K562 (cell line): ENCODE measurements around the gene CACNG7. TPM values are rescaled to one million over a fixed set of nuclear protein-coding genes. Genes with fewer than 3 reads are reported as not detected.
A peak's percentile ranks its signal among the peaks of the same experiment; 100 is the strongest.

Experiments
- ADNP ChIP-seq: fragments of 200-800 bp; sonication (Bioruptor generic); IDR thresholded peaks from 2 replicates; pipeline ENCODE4 v1.6.1; 2016; ENCODE audit warnings: missing genetic modification characterization, missing compliant biosample characterization
- ATF1 ChIP-seq, 2 experiments: fragments of 450-650 bp in 1 of 2; IDR thresholded peaks; 2 replicates each; pipeline ENCODE4 v1.6.1; 2016; ENCODE audit warnings: missing compliant biosample characterization in 1 of 2, missing genetic modification characterization in 1 of 2
- CCNT2 ChIP-seq: IDR thresholded peaks from 2 replicates; pipeline ENCODE4 v1.6.1; 2011; ENCODE audit warnings: borderline replicate concordance, low read depth, mild to moderate bottlenecking, moderate library complexity, mixed read lengths, low read length; ENCODE audit not compliant: insufficient read length; ENCODE audit errors: extremely low read depth
- E2F1 ChIP-seq: sonication (generic); formaldehyde crosslinking; IDR thresholded peaks from 2 replicates; pipeline ENCODE4 v1.8.1; 2023; ENCODE audit warnings: mild to moderate bottlenecking, missing genetic modification reagents, moderate library complexity
- FIP1L1 ChIP-seq: fragments of 200-400 bp; formaldehyde crosslinking; IDR thresholded peaks from 2 replicates; pipeline ENCODE4 v1.6.1; 2018; ENCODE audit warnings: mild to moderate bottlenecking, low read depth, low read length; ENCODE audit not compliant: poor library complexity, severe bottlenecking
- NFXL1 ChIP-seq: fragments of 450-650 bp; formaldehyde crosslinking; IDR thresholded peaks from 2 replicates; pipeline ENCODE4 v1.4.0; 2021; ENCODE audit warnings: mild to moderate bottlenecking
- NRF1 ChIP-seq, 2 experiments: fragments of 450-650 bp; IDR thresholded peaks in 1 of 2; conservative IDR thresholded peaks in 1 of 2; 2 replicates each; pipeline ENCODE4 v1.6.1; 2014; ENCODE audit warnings: mild to moderate bottlenecking in 2 of 2
- POU5F1 ChIP-seq: fragments of 150-350 bp; IDR thresholded peaks from 2 replicates; pipeline ENCODE4 v1.6.1; 2014; ENCODE audit warnings: borderline replicate concordance, low read length, low read depth, mild to moderate bottlenecking; ENCODE audit not compliant: partially characterized antibody
- RBM22 ChIP-seq: fragments of 200-400 bp; formaldehyde crosslinking; IDR thresholded peaks from 2 replicates; pipeline ENCODE4 v1.6.1; 2018; ENCODE audit warnings: low read length, low read depth; ENCODE audit not compliant: poor library complexity, severe bottlenecking
- SP1 ChIP-seq: sonication (generic); formaldehyde crosslinking; IDR thresholded peaks from 2 replicates; pipeline ENCODE4 v1.8.1; 2022; ENCODE audit warnings: mild to moderate bottlenecking, missing genetic modification reagents
- TAF15 ChIP-seq: fragments of 200-400 bp; formaldehyde crosslinking; IDR thresholded peaks from 2 replicates; pipeline ENCODE4 v1.6.1; 2017; ENCODE audit warnings: mild to moderate bottlenecking, low read depth, low read length, moderate library complexity
- TOE1 ChIP-seq, 2 experiments: fragments of 450-650 bp in 1 of 2; sonication (generic) in 1 of 2; formaldehyde crosslinking in 1 of 2; IDR thresholded peaks; 2 replicates each; pipeline versions ENCODE4 v1.7.1 to v1.8.0; 2016 to 2022; ENCODE audit warnings: borderline replicate concordance in 2 of 2, mild to moderate bottlenecking in 2 of 2, antibody characterized with exemption in 1 of 2, inconsistent platforms in 1 of 2, low read depth in 1 of 2, missing genetic modification reagents in 1 of 2, moderate library complexity in 1 of 2
- XRCC5 ChIP-seq: fragments of 200-400 bp; formaldehyde crosslinking; IDR thresholded peaks from 2 replicates; pipeline ENCODE4 v1.6.1; 2017; ENCODE audit warnings: low read depth, mild to moderate bottlenecking, low read length
- ZNF232 ChIP-seq: sonication (generic); formaldehyde crosslinking; IDR thresholded peaks from 2 replicates; pipeline ENCODE4 v1.8.0; 2022; ENCODE audit warnings: mild to moderate bottlenecking, missing genetic modification reagents
- ZNF253 ChIP-seq: fragments of 250-450 bp; sonication (Bioruptor Pico); conservative IDR thresholded peaks from 2 replicates; pipeline ENCODE4 v1.6.1; 2021; ENCODE audit warnings: mild to moderate bottlenecking
- ZNF778 ChIP-seq: fragments of 450-650 bp; formaldehyde crosslinking; IDR thresholded peaks from 2 replicates; pipeline ENCODE4 v1.4.0; 2020; ENCODE audit warnings: mild to moderate bottlenecking, moderate library complexity
- polyA plus RNA-seq, 8 experiments: library from polyadenylated mRNA; depleted of rRNA in 4 of 8; stranded (reverse) in 5 of 8; unstranded in 3 of 8; fragments of >200 nt; fragmentation: Nextera tagmentation in 2 of 8; fragmentation: Illumina TruSeq in 1 of 8; extraction: Ambion mirVana in 2 of 8; extraction: Trizol in 1 of 8; gene quantifications; 2 replicates each; pipeline versions ENCODE4 v1.2.1 to v1.2.3, GENCODE V29; 2011 to 2014; ENCODE audit warnings: inconsistent platforms in 1 of 8, missing spikeins in 1 of 8
- total RNA-seq, 7 experiments: library from RNA; depleted of rRNA in 6 of 7; stranded (reverse); fragments of >200 nt in 6 of 7; fragmentation: Illumina TruSeq in 2 of 7; extraction: Trizol in 2 of 7; gene quantifications; 2 replicates each; pipeline versions ENCODE4 v1.2.1 to v1.2.3, GENCODE V29; 2011 to 2021; ENCODE audit warnings: low replicate concordance in 1 of 7
- TF ChIP-seq, protein P1 (sequence below): fragments of 450-650 bp; IDR thresholded peaks from 2 replicates; pipeline ENCODE4 v1.6.1; 2014; ENCODE audit warnings: low read depth, mild to moderate bottlenecking, moderate library complexity, borderline replicate concordance
- TF ChIP-seq, protein P2 (sequence below): sonication (generic); formaldehyde crosslinking; IDR thresholded peaks from 2 replicates; pipeline ENCODE4 v1.8.0; 2022; ENCODE audit warnings: missing genetic modification reagents, mild to moderate bottlenecking, borderline replicate concordance
- TF ChIP-seq, protein P3 (sequence below): IDR thresholded peaks from 3 replicates; pipeline ENCODE4 v1.6.1; 2011; ENCODE audit warnings: borderline replicate concordance, mild to moderate bottlenecking; ENCODE audit not compliant: insufficient read length, insufficient read depth

Gene CACNG7
- total and polyA plus RNA-seq, 9 of the 15 experiments (the other 6 are each of a cell fraction or from before 2014, with no cell fraction given): not detected

DNA sequence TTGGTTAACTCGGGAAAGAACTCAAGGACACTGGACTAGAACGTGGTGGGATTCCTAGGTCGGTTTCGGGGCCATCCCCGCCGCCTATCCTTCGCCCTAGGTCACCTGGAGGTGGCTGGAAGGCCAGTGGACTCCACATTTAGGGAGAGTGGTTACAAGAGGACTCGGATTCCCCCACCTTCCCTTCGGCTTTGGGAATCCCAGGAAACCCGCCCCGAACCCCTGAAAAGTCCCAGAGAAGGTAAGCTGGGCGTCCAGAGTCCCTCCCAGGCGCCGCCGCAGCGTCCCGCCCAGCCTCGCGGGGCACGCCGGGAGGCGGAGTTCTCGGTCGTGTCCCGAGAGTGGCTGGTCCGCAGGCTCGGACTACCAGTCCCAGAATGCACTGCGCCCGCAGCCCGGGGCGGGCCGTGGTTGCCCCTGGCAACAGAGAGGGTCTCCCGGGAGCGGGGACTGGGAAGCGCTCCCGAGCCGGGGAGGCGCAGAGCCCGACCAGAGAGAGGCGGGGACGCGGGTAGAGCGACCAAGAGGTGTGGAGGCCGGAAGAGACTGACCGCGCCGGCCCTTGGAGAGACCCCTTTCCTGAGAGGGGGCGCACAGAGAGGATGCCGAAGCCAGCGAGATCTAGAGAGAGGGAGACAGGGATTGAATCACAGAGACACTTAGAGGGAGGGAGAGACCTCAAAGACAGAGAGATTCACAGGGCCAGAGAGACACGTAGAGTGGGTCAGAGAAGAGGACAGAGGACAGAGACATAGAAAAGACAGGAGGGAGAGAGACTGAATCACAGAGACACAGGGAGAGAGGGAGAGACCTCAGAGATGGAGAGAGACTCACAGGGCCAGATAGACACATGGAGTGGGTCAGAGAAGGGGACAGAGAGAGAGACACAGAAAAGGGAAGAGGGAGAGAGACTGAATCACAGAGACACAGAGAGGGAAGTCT, 29.7 kb upstream of the CACNG7 start (continued):
- TF ChIP-seq, protein P1, sequence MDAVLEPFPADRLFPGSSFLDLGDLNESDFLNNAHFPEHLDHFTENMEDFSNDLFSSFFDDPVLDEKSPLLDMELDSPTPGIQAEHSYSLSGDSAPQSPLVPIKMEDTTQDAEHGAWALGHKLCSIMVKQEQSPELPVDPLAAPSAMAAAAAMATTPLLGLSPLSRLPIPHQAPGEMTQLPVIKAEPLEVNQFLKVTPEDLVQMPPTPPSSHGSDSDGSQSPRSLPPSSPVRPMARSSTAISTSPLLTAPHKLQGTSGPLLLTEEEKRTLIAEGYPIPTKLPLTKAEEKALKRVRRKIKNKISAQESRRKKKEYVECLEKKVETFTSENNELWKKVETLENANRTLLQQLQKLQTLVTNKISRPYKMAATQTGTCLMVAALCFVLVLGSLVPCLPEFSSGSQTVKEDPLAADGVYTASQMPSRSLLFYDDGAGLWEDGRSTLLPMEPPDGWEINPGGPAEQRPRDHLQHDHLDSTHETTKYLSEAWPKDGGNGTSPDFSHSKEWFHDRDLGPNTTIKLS: peak; percentile 77; the same call in 1 of the 2 replicates
- TF ChIP-seq POU5F1 (no peak), CCNT2 (peak; percentile 39), ZNF253 (CRISPR knock-in tag) (no peak), ZNF232 (CRISPR knock-in tag) (no peak), NRF1 (conservative IDR thresholded peaks at IDR 0.05 in 1 of 2, IDR thresholded peaks at IDR 0.05 in 1 of 2) (peak; percentile 73 to 77), NFXL1 (CRISPR knock-in tag) (no peak), ZNF778 (CRISPR knock-in tag) (no peak), ATF1 (CRISPR knock-in tag; IDR thresholded peaks at IDR 0.05) (no peak), ATF1 (tag; IDR thresholded peaks at IDR 0.05) (peak; percentile 36), ADNP (tag) (no peak), XRCC5 (no peak), TAF15 (no peak), RBM22 (peak; percentile 96), FIP1L1 (no peak), TOE1 (IDR thresholded peaks at IDR 0.05; ENCODE audit: borderline replicate concordance) (no peak), TOE1 (CRISPR knock-in tag; IDR thresholded peaks at IDR 0.05; ENCODE audit: borderline replicate concordance, low read depth) (no peak), SP1 (peak; percentile 80), E2F1 (CRISPR knock-in tag) (no peak; the same call in 1 of the 2 replicates)
- TF ChIP-seq, protein P2, sequence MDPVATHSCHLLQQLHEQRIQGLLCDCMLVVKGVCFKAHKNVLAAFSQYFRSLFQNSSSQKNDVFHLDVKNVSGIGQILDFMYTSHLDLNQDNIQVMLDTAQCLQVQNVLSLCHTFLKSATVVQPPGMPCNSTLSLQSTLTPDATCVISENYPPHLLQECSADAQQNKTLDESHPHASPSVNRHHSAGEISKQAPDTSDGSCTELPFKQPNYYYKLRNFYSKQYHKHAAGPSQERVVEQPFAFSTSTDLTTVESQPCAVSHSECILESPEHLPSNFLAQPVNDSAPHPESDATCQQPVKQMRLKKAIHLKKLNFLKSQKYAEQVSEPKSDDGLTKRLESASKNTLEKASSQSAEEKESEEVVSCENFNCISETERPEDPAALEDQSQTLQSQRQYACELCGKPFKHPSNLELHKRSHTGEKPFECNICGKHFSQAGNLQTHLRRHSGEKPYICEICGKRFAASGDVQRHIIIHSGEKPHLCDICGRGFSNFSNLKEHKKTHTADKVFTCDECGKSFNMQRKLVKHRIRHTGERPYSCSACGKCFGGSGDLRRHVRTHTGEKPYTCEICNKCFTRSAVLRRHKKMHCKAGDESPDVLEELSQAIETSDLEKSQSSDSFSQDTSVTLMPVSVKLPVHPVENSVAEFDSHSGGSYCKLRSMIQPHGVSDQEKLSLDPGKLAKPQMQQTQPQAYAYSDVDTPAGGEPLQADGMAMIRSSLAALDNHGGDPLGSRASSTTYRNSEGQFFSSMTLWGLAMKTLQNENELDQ: no peak
- TF ChIP-seq, protein P3, sequence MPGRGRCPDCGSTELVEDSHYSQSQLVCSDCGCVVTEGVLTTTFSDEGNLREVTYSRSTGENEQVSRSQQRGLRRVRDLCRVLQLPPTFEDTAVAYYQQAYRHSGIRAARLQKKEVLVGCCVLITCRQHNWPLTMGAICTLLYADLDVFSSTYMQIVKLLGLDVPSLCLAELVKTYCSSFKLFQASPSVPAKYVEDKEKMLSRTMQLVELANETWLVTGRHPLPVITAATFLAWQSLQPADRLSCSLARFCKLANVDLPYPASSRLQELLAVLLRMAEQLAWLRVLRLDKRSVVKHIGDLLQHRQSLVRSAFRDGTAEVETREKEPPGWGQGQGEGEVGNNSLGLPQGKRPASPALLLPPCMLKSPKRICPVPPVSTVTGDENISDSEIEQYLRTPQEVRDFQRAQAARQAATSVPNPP: no peak
